ENCODE measurements around the gene SRGAP3. TPM values are rescaled to one million over a fixed set of nuclear protein-coding genes. Genes with fewer than 3 reads are reported as not detected.

The SRGAP3 gene
- total and polyA plus RNA-seq, 10 of the 15 experiments (the other 5 are each of a cell fraction or from before 2014, with no cell fraction given): 0.32 to 1.7 (median 0.99) TPM

DNA sequence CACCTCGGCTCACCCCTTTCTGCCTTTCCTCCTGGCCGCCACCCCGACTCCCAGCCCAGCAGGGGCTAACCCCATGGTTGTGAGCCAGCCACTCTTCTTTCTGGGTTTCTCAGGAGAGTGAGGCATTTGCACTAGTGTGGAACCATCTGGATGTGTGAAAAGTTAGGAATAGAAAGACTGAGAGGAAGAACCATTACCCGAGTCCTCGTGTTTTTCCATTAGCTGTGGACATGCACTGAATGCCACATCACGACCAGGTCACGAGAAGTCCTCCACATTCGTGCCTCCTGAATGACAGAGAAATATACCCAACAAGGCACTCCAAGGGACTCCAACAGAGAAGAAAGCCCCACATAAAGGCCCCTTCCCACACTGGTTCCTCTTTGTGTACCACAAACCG is 268.1 kb downstream of the SRGAP3 start (continued):
- no peak for TF ChIP-seq PBX3 (IDR thresholded peaks at IDR 0.05; ENCODE audit: insufficient replicate concordance, low read depth, low read length)
- TF ChIP-seq NR2F1 (conservative IDR thresholded peaks at IDR 0.05): no peak

DNA sequence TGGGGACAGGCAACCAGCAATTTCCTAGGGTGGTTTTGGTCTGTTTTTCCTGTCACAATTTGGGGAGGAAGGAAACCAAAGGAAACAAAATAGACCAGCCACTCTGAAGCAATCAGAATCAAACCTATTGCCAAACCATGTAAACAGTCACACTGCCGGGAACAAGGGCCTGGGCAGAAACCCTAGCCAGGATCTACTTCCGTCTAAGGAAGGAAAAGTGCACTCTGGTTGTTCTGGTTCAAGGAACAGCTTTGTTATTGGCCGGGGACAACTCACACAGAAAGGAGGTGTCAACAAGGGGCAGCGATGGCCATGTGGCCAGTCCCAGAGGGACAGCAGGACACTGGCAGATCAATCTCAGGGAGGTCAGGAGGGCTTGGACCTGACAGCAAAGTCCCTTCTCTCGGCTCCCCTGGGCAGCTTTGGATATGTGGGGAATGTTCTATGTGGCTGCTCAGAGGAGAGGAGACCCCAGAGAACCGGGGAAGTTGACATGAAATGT is 268.6 kb downstream of the SRGAP3 start:
- Histone ChIP-seq H4K20me1 (ENCODE audit: control insufficient read depth, insufficient read depth) (no peaks in the 10 kb centered on the region), H3K36me3 (ENCODE audit: control insufficient read depth in 2 of 2, insufficient read depth in 2 of 2, low read length in 1 of 2) (no peaks in the 10 kb centered on the region), H3K27me3 (replicated peaks in 1 of 2; ENCODE audit: control insufficient read depth in 2 of 2, insufficient read depth in 2 of 2, low read length in 1 of 2) (peaks cover 0 to 2% of the 10 kb centered on the region in 2 experiments; a peak in 3 of 4 replicates), H3K4me3 (no peak overlapping the region), H3K79me2 (ENCODE audit: control insufficient read depth, insufficient read depth, low read length) (no peaks in the 10 kb centered on the region), H3K9ac (ENCODE audit: control insufficient read depth, insufficient read depth, low read length) (no peak overlapping the region), H3K4me1 (ENCODE audit: control insufficient read depth, insufficient read depth, low read length) (no peaks in the 10 kb centered on the region), H3K27ac (ENCODE audit: control insufficient read depth, insufficient read depth) (no peak overlapping the region), H3K9me3 (replicated peaks; ENCODE audit: control insufficient read depth, insufficient read depth, low read length) (no peaks in the 10 kb centered on the region; the same call in 2 of the 3 replicates), H3K4me2 (ENCODE audit: control insufficient read depth, insufficient read depth) (no peak overlapping the region), H2AFZ (ENCODE audit: control insufficient read depth, low read depth, low read length) (no peak overlapping the region)
- intact Hi-C loops (cut with micrococcal nuclease; ENCODE audit: unreplicated experiment): no loop called here
- 23% methylated on average over 6 of the region's 6 CpGs for WGBS (ENCODE audit: insufficient coverage, insufficient replicate concordance, low lambda C conversion rate, missing lambda C conversion rate)
- no peak for DNase-seq (ENCODE audit: low read depth, low spot score)
- ChIA-PET POLR2A (no interaction called here), SMC1A (ENCODE audit: uncharacterized antibody, unreplicated experiment) (no interaction called here), RAD21 (ENCODE audit: unreplicated experiment) (no interaction called here), CTCF (interaction anchor here (2.3 kb wide), 1 partner anchor 9 kb away, joined by 7 read pairs; no protein-coding TSS in a partner anchor)
- no peak for ATAC-seq
- no peak for FAIRE-seq
- in situ Hi-C loops (cut with MboI): no loop called here
- no TSS peak for BruUV-seq (replicated peaks)
- TF ChIP-seq CBX5 (IDR thresholded peaks at IDR 0.05; ENCODE audit: low read depth) (no peak), NFYA (IDR thresholded peaks at IDR 0.05; ENCODE audit: borderline replicate concordance, low read depth, low read length) (no peak), MEF2A (IDR thresholded peaks at IDR 0.05; ENCODE audit: insufficient read depth, low read depth, low read length) (no peak), EGR1 (IDR thresholded peaks at IDR 0.05; ENCODE audit: borderline replicate concordance in 1 of 2, low read depth in 2 of 2, low read length in 2 of 2) (no peak), ZNF207 (IDR thresholded peaks at IDR 0.05; ENCODE audit: borderline replicate concordance) (no peak), EZH2 (IDR thresholded peaks at IDR 0.05; ENCODE audit: borderline replicate concordance, control insufficient read depth, low read depth, low read length) (no peak), ZBTB11 (CRISPR knock-in tag; IDR thresholded peaks at IDR 0.05) (no peak), GABPA (IDR thresholded peaks at IDR 0.05; ENCODE audit: low read depth) (no peak), NKRF (conservative IDR thresholded peaks at IDR 0.05) (no peak), TCF7 (IDR thresholded peaks at IDR 0.05; ENCODE audit: borderline replicate concordance) (no peak), CREB1 (IDR thresholded peaks at IDR 0.05; ENCODE audit: low read depth) (no peak)
- TF ChIP-seq, protein P1, sequence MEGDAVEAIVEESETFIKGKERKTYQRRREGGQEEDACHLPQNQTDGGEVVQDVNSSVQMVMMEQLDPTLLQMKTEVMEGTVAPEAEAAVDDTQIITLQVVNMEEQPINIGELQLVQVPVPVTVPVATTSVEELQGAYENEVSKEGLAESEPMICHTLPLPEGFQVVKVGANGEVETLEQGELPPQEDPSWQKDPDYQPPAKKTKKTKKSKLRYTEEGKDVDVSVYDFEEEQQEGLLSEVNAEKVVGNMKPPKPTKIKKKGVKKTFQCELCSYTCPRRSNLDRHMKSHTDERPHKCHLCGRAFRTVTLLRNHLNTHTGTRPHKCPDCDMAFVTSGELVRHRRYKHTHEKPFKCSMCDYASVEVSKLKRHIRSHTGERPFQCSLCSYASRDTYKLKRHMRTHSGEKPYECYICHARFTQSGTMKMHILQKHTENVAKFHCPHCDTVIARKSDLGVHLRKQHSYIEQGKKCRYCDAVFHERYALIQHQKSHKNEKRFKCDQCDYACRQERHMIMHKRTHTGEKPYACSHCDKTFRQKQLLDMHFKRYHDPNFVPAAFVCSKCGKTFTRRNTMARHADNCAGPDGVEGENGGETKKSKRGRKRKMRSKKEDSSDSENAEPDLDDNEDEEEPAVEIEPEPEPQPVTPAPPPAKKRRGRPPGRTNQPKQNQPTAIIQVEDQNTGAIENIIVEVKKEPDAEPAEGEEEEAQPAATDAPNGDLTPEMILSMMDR (IDR thresholded peaks at IDR 0.05 in 2 of 3, conservative IDR thresholded peaks at IDR 0.05 in 1 of 3; ENCODE audit: control insufficient read depth in 2 of 3, extremely low read depth in 1 of 3, insufficient read depth in 1 of 3, low read depth in 3 of 3, low read length in 3 of 3): no peak
